ENCODE results near the gene PSEN2.

- TF ChIP-seq POLR2A (IDR thresholded peaks at IDR 0.05; ENCODE audit: low read length): no peak
- no peak for TF ChIP-seq GATA1 (IDR thresholded peaks at IDR 0.05; ENCODE audit: low read depth, low read length)
Measured at GRCh38 chr1:226825746-226826100, 44.7 kb upstream of the PSEN2 start.

Measured in erythroblast (primary cell).